Measurements from ENCODE around the gene GALNT18.

GRCh38 chr11:11491014-11491413, 130.8 kb downstream of the GALNT18 start:
- no peak for TF ChIP-seq CTCF (IDR thresholded peaks at IDR 0.05; ENCODE audit: insufficient read depth, low read length)
- no peak for TF ChIP-seq SPI1 (IDR thresholded peaks at IDR 0.05; ENCODE audit: borderline replicate concordance, low read depth)
